T47D (cell line): ENCODE data around the gene CA10.

Experiments
- DNase-seq, 2 experiments: peaks; one replicate each; pipeline versions ENCODE4 v3.0.0 to v3.0.0-alpha.2; 2011 to 2012; ENCODE audit warnings: low read depth in 1 of 2, low spot score in 1 of 2
- JUND ChIP-seq: IDR thresholded peaks from 2 replicates; pipeline ENCODE4 v1.6.1; 2012; ENCODE audit warnings: low read depth
- in situ Hi-C: cut with HindIII; loops from 2 replicates; pipeline ENCODE4 v1.10.0; 2016; ENCODE audit warnings: low sequenced_read_pairs, low pct_unique_long_range_greater_than_20kb

The CA10 gene

GRCh38 chr17:52138350-52138749 is 20.2 kb downstream of the CA10 start:
- in situ Hi-C loops: no loop called here
- TF ChIP-seq JUND: no peak
- DNase-seq: no peak

GRCh38 chr17:52136166-52136565 is 22.3 kb downstream of the CA10 start:
- DNase-seq: no peak
- no peak for TF ChIP-seq JUND
- in situ Hi-C loops: no loop called here

- DNase-seq: no peak
- in situ Hi-C loops: no loop called here
- TF ChIP-seq JUND: no peak
These were observed 23.9 kb downstream of the CA10 start for GRCh38 chr17:52134641-52135040.

GRCh38 chr17:52128721-52129120 is 29.8 kb downstream of the CA10 start:
- DNase-seq: no peak
- no peak for TF ChIP-seq JUND
- in situ Hi-C loops: no loop called here

GRCh38 chr17:52124993-52125392 is 33.5 kb downstream of the CA10 start:
- TF ChIP-seq JUND: no peak
- in situ Hi-C loops: no loop called here
- DNase-seq: no peak

GRCh38 chr17:52124561-52124960 is 34.0 kb downstream of the CA10 start:
- no peak for TF ChIP-seq JUND
- in situ Hi-C loops: no loop called here

GRCh38 chr17:52120465-52120864 is 38.0 kb downstream of the CA10 start:
- DNase-seq: no peak
- in situ Hi-C loops: no loop called here
- no peak for TF ChIP-seq JUND

More at GRCh38 chr17:52124561-52124960, 34.0 kb downstream of the CA10 start:
- no peak for DNase-seq

GRCh38 chr17:52110923-52111581 is 47.5 kb downstream of the CA10 start:
- no peak for TF ChIP-seq JUND
- no peak for DNase-seq
- in situ Hi-C loops: no loop called here

GRCh38 chr17:52106638-52107261 is 51.8 kb downstream of the CA10 start:
- DNase-seq: peak; percentile 61 to 64
- TF ChIP-seq JUND: no peak
- in situ Hi-C loops: no loop called here

GRCh38 chr17:52106072-52106471 is 52.4 kb downstream of the CA10 start:
- no peak for DNase-seq
- no peak for TF ChIP-seq JUND
- in situ Hi-C loops: no loop called here

- DNase-seq: no peak
- in situ Hi-C loops: no loop called here
- TF ChIP-seq JUND: no peak
These were observed 52.9 kb downstream of the CA10 start for GRCh38 chr17:52105591-52105990.

- in situ Hi-C loops: no loop called here
- TF ChIP-seq JUND: no peak
- DNase-seq: no peak
These were observed 62.5 kb downstream of the CA10 start for GRCh38 chr17:52096056-52096455.

- no peak for TF ChIP-seq JUND
- in situ Hi-C loops: no loop called here
- no peak for DNase-seq
These were observed 74.3 kb downstream of the CA10 start for GRCh38 chr17:52084176-52084575.

GRCh38 chr17:52079496-52079895 is 79.0 kb downstream of the CA10 start:
- DNase-seq: no peak
- in situ Hi-C loops: no loop called here
- no peak for TF ChIP-seq JUND
